GM12878 (cell line): ENCODE data around the gene ABHD14A.

Source experiments
- FOXK2 ChIP-seq: fragments of 450-650 bp; IDR thresholded peaks from 2 replicates; pipeline ENCODE4 v1.6.1; 2017; ENCODE audit warnings: mild to moderate bottlenecking, moderate library complexity
- POLR2AphosphoS5 ChIP-seq: IDR thresholded peaks from 2 replicates; pipeline ENCODE4 v1.6.1; 2011; ENCODE audit warnings: mild to moderate bottlenecking, low read length, inconsistent platforms
- RAD21 ChIP-seq: IDR thresholded peaks from 2 replicates; pipeline ENCODE4 v1.6.1; 2011; ENCODE audit warnings: mild to moderate bottlenecking, low read depth, low read length, moderate library complexity; ENCODE audit not compliant: insufficient read depth
- ZBTB33 ChIP-seq: fragments of 450-650 bp; IDR thresholded peaks from 2 replicates; pipeline ENCODE4 v1.6.1; 2017; ENCODE audit warnings: mild to moderate bottlenecking
- ZNF274 ChIP-seq: IDR thresholded peaks from one replicate; pipeline ENCODE4 v1.8.0; 2011; ENCODE audit not compliant: insufficient read length, insufficient read depth
- TF ChIP-seq, protein P1 (sequence below): IDR thresholded peaks from 2 replicates; pipeline ENCODE4 v1.6.1; 2012; ENCODE audit warnings: low read depth, low read length, improper control_type of control experiment
- TF ChIP-seq, protein P2 (sequence below), 3 experiments: IDR thresholded peaks in 2 of 3; conservative IDR thresholded peaks in 1 of 3; 2 replicates each; pipeline ENCODE4 v1.5.1; 2011; ENCODE audit warnings: low read depth in 3 of 3, low read length in 3 of 3, mild to moderate bottlenecking in 3 of 3, control low read depth in 2 of 3, moderate library complexity in 2 of 3, inconsistent platforms in 1 of 3, mixed read lengths in 1 of 3; ENCODE audit not compliant: control insufficient read depth in 2 of 3, insufficient read depth in 1 of 3; ENCODE audit errors: extremely low read depth in 1 of 3

DNA sequence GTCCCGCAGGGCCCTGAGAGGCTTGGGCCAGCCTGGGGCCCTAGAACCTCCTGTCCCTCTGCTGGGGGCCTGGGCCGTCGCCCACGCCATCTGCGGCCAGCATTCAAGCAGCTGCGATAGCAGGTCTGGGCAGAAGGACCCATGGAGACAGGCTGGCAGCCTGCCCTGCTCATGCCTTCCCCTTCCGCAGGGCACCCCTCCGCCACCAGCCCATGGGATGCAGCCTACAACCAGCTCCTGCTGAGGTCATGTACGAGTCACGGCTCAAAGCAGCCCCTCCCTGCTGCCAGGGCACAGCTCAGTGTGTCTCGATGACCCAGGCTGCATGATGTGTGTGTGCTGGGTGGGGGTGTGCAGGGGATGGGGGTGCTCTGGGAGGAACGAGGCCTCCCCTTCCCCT lies 53.7 kb downstream of the ABHD14A start:
- TF ChIP-seq, protein P1, sequence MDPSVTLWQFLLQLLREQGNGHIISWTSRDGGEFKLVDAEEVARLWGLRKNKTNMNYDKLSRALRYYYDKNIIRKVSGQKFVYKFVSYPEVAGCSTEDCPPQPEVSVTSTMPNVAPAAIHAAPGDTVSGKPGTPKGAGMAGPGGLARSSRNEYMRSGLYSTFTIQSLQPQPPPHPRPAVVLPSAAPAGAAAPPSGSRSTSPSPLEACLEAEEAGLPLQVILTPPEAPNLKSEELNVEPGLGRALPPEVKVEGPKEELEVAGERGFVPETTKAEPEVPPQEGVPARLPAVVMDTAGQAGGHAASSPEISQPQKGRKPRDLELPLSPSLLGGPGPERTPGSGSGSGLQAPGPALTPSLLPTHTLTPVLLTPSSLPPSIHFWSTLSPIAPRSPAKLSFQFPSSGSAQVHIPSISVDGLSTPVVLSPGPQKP = no peak
- TF ChIP-seq ZNF274 (no peak), POLR2AphosphoS5 (no peak), RAD21 (no peak), FOXK2 (no peak), ZBTB33 (no peak)
- TF ChIP-seq, protein P2, sequence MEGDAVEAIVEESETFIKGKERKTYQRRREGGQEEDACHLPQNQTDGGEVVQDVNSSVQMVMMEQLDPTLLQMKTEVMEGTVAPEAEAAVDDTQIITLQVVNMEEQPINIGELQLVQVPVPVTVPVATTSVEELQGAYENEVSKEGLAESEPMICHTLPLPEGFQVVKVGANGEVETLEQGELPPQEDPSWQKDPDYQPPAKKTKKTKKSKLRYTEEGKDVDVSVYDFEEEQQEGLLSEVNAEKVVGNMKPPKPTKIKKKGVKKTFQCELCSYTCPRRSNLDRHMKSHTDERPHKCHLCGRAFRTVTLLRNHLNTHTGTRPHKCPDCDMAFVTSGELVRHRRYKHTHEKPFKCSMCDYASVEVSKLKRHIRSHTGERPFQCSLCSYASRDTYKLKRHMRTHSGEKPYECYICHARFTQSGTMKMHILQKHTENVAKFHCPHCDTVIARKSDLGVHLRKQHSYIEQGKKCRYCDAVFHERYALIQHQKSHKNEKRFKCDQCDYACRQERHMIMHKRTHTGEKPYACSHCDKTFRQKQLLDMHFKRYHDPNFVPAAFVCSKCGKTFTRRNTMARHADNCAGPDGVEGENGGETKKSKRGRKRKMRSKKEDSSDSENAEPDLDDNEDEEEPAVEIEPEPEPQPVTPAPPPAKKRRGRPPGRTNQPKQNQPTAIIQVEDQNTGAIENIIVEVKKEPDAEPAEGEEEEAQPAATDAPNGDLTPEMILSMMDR (IDR thresholded peaks at IDR 0.05 in 2 of 3, conservative IDR thresholded peaks at IDR 0.05 in 1 of 3; ENCODE audit: control insufficient read depth in 2 of 3, extremely low read depth in 1 of 3, insufficient read depth in 1 of 3, low read depth in 3 of 3, low read length in 3 of 3) = no peak
